ENCODE data around the gene CLTC.

The CLTC gene

DNA sequence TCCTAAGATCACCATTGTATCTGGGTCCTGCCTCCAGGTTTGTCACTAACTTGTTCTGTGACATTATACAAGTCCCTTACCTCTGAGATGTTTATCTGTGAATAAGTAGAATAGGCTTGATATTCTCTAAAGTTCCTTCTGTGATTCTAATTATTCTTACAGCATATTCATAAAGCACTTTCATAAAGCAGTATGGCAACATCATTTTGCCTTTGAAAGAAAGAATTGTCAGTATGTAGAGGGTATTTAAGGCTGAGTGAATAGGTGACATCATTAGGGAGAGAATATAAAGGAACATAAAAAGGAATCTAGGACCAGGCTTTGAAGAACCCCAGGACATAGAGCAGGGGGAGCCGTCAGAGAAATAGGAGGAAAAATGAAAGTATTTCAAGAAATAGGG lies 103.3 kb downstream of the CLTC start:
- no peak for DNase-seq

DNA sequence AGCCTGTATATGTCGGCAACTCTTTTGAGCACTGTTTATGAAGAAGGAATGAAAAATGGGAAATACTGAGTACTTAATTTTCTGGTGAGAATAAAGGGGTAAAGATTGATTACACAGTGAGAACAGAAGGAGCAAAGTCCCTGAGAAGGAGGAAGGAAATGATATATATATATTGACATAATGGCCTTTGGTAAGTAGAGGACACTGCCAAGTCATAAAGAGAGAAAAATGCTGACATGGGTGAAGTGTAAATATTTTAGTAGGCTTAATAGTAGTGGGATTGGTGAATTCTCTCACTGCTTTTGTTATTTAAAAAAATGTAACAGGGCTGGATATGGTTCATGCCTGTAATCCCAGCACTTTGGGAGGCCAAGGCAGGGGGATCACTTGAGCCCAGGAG lies 103.9 kb downstream of the CLTC start:
- DNase-seq, result no peak

DNA sequence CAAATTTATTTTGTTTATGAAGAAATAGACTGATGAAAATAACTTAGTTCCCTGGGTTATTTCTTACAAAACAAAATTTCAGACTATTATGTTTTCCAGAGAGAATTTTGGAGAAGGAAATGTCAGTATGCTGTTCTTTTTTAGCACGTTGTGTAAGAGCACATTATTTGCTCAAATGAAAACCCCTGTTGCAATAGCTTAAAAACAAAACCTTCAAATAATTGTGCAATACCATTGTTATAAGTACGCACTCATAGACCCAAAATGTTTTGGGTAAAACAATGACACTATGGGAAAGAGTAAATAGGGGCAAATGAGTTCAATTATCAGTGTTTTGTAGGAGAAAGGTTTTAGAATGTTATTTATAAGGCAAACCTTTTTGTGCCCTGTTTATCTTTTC lies 106.0 kb downstream of the CLTC start:
- no peak for DNase-seq

GRCh38 chr17:59727817-59728533 lies 108.3 kb downstream of the CLTC start:
- no peak for DNase-seq

- no peak for DNase-seq
These were observed 110.7 kb downstream of the CLTC start for GRCh38 chr17:59730268-59730834.

- DNase-seq, result no peak
These were observed 114.0 kb downstream of the CLTC start for GRCh38 chr17:59733697-59734096.

DNA sequence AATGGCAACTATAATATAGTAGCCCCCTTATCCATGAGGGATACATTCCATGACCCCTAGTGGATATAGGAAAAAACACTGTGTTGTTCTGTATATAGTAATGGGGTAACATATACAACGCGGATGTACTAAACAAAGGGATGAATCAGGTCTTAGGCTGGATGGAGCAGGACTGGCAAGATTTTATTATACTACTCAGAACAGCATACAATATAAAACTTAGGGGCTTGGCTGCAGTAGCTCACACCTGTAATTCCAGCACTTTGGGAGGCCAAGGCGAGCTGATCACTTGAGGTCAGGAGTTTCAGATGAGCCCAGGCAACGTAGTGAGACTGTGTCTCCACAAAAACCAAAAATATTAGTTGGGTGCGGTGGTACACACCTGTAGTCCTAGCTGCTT lies 114.5 kb downstream of the CLTC start:
- no peak for DNase-seq

DNA sequence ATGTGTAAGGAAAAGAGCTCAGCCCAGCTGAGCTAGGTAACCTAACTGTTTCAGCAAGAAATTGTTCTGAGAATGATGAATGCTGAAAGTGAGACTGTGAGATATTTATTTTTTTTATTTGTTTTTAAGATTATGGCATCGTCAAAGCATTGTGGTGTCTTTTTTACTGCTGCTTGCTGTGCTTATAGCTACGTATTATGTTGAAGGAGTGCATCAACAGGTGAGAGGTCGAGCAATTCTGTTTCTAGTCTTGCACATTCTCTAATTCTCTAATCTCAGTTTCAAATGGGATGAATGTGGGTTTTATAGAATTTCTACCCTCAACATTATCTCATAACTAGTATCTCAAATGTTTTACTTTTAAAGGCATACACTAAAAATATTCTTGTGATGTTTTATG lies 117.6 kb downstream of the CLTC start:
- DNase-seq, result no peak

GRCh38 chr17:59743842-59744241 lies 124.1 kb downstream of the CLTC start:
- DNase-seq, result no peak

- DNase-seq, result no peak
These were observed 125.3 kb downstream of the CLTC start for GRCh38 chr17:59745040-59745439.

All from amygdala (tissue), 56 donors.